BJ (cell line): ENCODE measurements around the gene CA5A. TPM values are rescaled to one million over a fixed set of nuclear protein-coding genes. Genes with fewer than 3 reads are reported as not detected.

Experiments used
- CTCF ChIA-PET: fragments of 350-600 bp; formaldehyde crosslinking; extraction: SDS; loops from one replicate; lab custom pipeline; 2021; ENCODE audit warnings: antibody characterized with exemption, inconsistent platforms; lab: Yijun Ruan, JAX
- POLR2A ChIA-PET: fragments of 300-600 bp; sonication (Branson Sonifier 250); formaldehyde crosslinking; extraction: SDS; loops from one replicate; lab custom pipeline; 2021; ENCODE audit warnings: antibody characterized with exemption; lab: Charles Lee
- DNase-seq: peaks from one replicate; pipeline ENCODE4 v3.0.0-alpha.2; 2011; ENCODE audit warnings: low read depth
- H3K27me3 ChIP-seq: 2 replicates; pipeline ENCODE4 v1.6.0; 2011; ENCODE audit warnings: low read length; ENCODE audit not compliant: control insufficient read depth, insufficient read depth
- H3K36me3 ChIP-seq: 2 replicates; pipeline ENCODE4 v1.5.1; 2011; ENCODE audit warnings: low read length; ENCODE audit not compliant: control insufficient read depth, insufficient read depth
- H3K4me3 ChIP-seq: 2 replicates; pipeline ENCODE4 v1.5.1; 2011; ENCODE audit warnings: low read depth, mild to moderate bottlenecking, control low read depth, low read length
- polyA plus RNA-seq: library from polyadenylated mRNA; depleted of rRNA; stranded (reverse); fragments of >200 nt; gene quantifications from 2 replicates; pipeline ENCODE4 v1.2.3, GENCODE V29; 2011
- TF ChIP-seq, protein P1 (sequence below): IDR thresholded peaks from 2 replicates; pipeline ENCODE4 v1.5.1; 2011; ENCODE audit warnings: low read depth, mild to moderate bottlenecking, control low read depth, inconsistent platforms, low read length, moderate library complexity; ENCODE audit not compliant: insufficient read depth

The CA5A gene
- polyA plus RNA-seq, 1 experiment, result not detected

DNA sequence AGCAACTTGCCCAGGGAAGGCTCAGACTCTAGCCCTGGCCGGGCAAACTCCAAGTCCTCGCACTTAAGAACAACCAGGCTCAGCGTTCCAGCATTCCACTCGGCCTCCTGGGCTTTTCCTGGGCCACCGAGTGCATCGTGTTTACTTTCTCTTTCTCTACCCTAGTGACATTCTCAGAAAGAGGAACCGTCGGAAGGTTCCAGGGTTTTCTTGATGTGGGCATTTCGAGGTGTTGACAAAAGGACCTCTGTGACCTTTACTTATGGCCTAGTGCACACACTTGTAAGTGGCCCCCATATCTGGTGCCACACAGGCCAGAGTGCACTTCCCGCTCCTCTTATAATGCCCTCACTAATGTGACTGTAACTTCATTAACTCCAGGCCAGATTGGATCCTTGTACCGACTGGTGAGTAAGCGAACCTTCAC lies 11.8 kb upstream of the CA5A start:
- Histone ChIP-seq H3K36me3 (no peaks in the 10 kb centered on the region), H3K4me3 (no peak overlapping the region), H3K27me3 (no peaks in the 10 kb centered on the region)
- POLR2A ChIA-PET, result no interaction called here
- CTCF ChIA-PET, result interaction anchor here (0.7 to 1.2 kb wide), 2 partner anchors 67 to 169 kb away, joined by 3 to 4 read pairs; no protein-coding TSS in a partner anchor
- TF ChIP-seq, protein P1, sequence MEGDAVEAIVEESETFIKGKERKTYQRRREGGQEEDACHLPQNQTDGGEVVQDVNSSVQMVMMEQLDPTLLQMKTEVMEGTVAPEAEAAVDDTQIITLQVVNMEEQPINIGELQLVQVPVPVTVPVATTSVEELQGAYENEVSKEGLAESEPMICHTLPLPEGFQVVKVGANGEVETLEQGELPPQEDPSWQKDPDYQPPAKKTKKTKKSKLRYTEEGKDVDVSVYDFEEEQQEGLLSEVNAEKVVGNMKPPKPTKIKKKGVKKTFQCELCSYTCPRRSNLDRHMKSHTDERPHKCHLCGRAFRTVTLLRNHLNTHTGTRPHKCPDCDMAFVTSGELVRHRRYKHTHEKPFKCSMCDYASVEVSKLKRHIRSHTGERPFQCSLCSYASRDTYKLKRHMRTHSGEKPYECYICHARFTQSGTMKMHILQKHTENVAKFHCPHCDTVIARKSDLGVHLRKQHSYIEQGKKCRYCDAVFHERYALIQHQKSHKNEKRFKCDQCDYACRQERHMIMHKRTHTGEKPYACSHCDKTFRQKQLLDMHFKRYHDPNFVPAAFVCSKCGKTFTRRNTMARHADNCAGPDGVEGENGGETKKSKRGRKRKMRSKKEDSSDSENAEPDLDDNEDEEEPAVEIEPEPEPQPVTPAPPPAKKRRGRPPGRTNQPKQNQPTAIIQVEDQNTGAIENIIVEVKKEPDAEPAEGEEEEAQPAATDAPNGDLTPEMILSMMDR, result no peak
- DNase-seq, result no peak

DNA sequence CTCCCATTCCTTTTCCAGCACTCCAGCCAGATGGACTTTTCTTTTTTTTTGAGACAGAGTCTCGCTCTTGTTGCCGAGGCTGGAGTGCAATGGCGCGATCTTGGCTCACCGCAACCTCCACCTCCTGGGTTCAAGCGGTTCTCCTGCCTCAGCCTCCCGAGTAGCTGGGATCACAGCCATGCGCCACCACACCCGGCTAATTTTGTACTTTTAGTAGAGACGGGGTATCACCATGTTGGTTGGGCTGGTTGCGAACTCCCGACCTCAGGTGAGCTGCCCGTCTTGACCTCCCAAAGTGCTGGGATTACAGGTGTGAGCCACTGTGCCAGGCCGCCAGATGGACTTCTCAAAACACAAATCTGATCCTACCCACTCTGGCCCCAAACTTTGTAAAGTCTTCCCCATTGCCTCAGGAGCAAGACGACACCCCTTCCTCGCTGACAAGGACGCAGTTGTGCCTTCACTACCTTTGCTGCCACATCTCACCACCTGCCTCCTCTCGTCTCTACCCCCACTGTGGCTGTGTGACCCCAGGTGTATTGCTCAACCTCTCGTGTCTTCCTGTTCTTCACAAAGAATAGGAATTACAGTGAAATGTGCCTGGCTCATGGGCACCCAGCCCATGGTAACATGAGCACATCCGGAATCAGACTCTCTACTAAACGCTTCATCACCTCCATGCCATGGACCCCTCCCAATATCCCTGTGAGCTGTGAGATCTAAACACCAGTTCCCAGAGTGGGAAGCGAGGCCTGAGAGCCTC lies 11.2 kb upstream of the CA5A start:
- CTCF ChIA-PET, result interaction anchor here (1.2 kb wide), 1 partner anchor 168 kb away, joined by 3 read pairs; no protein-coding TSS in a partner anchor
- no peak overlapping the region for H3K4me3 ChIP-seq
- TF ChIP-seq, protein P1, result no peak
- POLR2A ChIA-PET, result no interaction called here
- no peak for DNase-seq
- H3K27me3 ChIP-seq, result no peaks in the 10 kb centered on the region
- no peaks in the 10 kb centered on the region for H3K36me3 ChIP-seq

DNA sequence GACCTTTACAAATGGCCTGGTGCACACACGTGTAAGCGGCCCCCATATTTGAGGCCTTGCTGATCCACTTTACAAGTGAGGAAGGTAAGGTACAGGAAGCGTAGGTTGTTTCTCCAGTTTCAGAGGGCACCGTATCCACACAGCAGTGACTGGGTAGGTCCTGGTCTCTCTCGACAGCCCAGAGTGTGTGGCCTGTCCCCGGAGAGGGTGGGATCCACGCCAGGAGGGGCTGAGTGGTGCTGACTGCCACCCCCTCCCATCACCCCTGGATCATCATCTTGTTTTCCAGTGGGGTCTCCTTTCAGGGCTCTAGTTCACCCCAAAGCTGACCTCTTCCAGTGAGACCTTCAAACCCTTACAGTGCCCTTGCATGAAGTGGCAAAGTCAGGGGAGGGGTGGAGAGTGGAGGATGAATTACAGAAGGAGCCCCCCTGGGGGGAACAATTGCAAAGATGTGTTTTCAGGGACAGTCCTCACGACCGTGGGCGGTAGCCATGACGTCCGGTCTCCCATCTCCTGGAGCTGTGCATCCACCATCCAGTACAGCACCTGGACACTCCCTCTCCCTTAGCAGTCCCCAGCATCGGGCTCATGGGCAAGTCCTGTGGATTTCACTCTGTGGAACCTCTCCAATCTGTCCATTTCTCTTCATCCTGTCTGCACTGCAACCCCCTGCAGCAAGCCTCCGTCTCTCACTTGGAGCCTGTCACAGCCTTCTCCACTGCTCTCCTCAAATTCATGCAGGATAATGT lies 10.4 kb upstream of the CA5A start:
- ChIA-PET POLR2A (no interaction called here), CTCF (no interaction called here)
- H3K4me3 ChIP-seq, result no peak overlapping the region
- no peaks in the 10 kb centered on the region for H3K36me3 ChIP-seq
- DNase-seq, result no peak
- no peaks in the 10 kb centered on the region for H3K27me3 ChIP-seq
- TF ChIP-seq, protein P1, result no peak

DNA sequence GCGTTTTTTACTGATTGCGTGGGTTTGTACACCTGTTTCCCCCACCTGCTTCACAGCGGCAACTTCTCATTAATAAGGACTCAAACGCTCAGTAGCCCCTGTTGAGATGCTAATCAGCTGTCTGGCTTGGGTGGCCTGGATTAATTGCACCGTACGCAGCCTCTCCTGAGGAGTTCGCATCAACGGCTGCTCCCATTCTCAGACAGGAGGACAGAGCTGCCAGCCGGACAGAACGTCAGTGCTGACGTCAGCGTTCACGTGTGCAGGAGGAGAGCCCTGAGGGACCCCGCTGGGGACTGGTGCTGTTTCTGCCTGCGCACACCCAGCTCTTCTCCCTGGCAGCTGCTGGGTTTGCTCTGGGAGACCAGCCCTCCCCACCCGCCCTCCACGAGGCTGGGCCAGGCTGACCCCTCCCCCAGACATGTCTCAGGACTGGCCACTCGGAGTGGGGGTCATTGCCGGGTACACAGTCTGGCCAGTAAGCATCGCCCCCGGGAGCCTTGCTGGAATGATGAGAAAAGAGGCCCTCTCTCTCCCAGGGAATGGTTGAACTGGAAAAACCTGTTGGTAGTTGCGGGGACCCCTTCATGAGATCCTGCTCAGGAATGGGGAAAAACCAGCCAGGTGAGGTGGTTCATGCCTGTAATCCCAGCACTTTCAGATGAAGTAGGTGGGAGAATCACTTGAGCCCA lies 9.2 kb upstream of the CA5A start:
- DNase-seq, result no peak
- ChIA-PET CTCF (no interaction called here), POLR2A (no interaction called here)
- no peaks in the 10 kb centered on the region for H3K27me3 ChIP-seq
- no peaks in the 10 kb centered on the region for H3K36me3 ChIP-seq
- H3K4me3 ChIP-seq, result peak overlapping the region; percentile 28
- TF ChIP-seq, protein P1, result no peak

DNA sequence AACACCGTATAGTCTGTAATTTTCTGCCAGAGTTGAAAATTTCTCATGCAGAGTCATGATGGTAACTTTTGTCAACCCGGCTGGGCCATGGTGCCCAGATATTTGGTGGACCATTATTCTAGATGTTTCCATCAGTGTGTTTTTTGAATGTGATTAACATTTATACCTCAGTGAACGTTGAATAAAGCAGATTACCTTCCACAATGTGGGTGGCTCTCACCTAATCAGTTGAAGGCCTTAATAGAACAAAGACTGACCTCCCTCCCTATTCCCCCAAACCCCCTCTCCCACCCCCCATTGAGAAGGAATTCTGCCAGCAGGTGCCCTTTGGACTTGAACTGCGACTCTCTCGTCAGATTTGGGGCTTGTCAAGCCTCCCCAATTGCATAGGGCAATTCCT lies 6.4 kb upstream of the CA5A start:
- TF ChIP-seq, protein P1, result no peak
- ChIA-PET POLR2A (no interaction called here), CTCF (no interaction called here)
- Histone ChIP-seq H3K4me3 (no peak overlapping the region), H3K36me3 (no peaks in the 10 kb centered on the region), H3K27me3 (0 out of 2 replicates have a peak, but pooled peaks cover 3% of the 10 kb centered on the region)
- DNase-seq, result no peak
